K562 (cell line): ENCODE measurements around the gene PSMC3IP. TPM values are rescaled to one million over a fixed set of nuclear protein-coding genes. Genes with fewer than 3 reads are reported as not detected.

Source experiments
- CBX2 ChIP-seq: fragments of 200-600 bp; sonication (generic); IDR thresholded peaks from one replicate; pipeline ENCODE4 v1.6.1; 2012; ENCODE audit warnings: mild to moderate bottlenecking, low read length, inconsistent platforms; ENCODE audit not compliant: insufficient read depth, poor library complexity, severe bottlenecking
- CC2D1A ChIP-seq: fragments of 450-650 bp; IDR thresholded peaks from 2 replicates; pipeline ENCODE4 v1.6.1; 2017; ENCODE audit warnings: mild to moderate bottlenecking
- CCAR2 ChIP-seq: fragments of 200-400 bp; formaldehyde crosslinking; IDR thresholded peaks from 2 replicates; pipeline ENCODE4 v1.6.1; 2017; ENCODE audit warnings: mild to moderate bottlenecking, low read depth, low read length
- CHD1 ChIP-seq: fragments of 200-600 bp; sonication (generic); IDR thresholded peaks from one replicate; pipeline ENCODE4 v1.6.1; 2012; ENCODE audit warnings: mild to moderate bottlenecking, moderate library complexity, low read length, inconsistent platforms
- CHD2 ChIP-seq: IDR thresholded peaks from 2 replicates; pipeline ENCODE4 v1.6.1; 2011; ENCODE audit warnings: low read depth, low read length
- MCM3 ChIP-seq: fragments of 450-650 bp; IDR thresholded peaks from 2 replicates; pipeline ENCODE4 v1.6.1; 2016
- NELFE ChIP-seq: IDR thresholded peaks from 2 replicates; pipeline ENCODE4 v1.6.1; 2011; ENCODE audit warnings: mild to moderate bottlenecking; ENCODE audit not compliant: insufficient read depth, insufficient read length
- RBM25 ChIP-seq: fragments of 200-400 bp; formaldehyde crosslinking; IDR thresholded peaks from 2 replicates; pipeline ENCODE4 v1.6.1; 2018; ENCODE audit warnings: low read length, low read depth, moderate library complexity; ENCODE audit not compliant: severe bottlenecking
- TAF15 ChIP-seq: fragments of 200-400 bp; formaldehyde crosslinking; IDR thresholded peaks from 2 replicates; pipeline ENCODE4 v1.6.1; 2017; ENCODE audit warnings: mild to moderate bottlenecking, low read depth, low read length, moderate library complexity
- TAL1 ChIP-seq: fragments of 450-650 bp; IDR thresholded peaks from 2 replicates; pipeline ENCODE4 v1.6.1; 2016; ENCODE audit warnings: mild to moderate bottlenecking
- ZBTB7A ChIP-seq: IDR thresholded peaks from 2 replicates; pipeline ENCODE4 v1.6.1; 2011; ENCODE audit warnings: low read depth, mild to moderate bottlenecking, low read length, moderate library complexity, borderline replicate concordance; ENCODE audit not compliant: control insufficient read depth
- ZC3H11A ChIP-seq: IDR thresholded peaks from 2 replicates; pipeline ENCODE4 v1.6.1; 2012; ENCODE audit warnings: low read depth, low read length, improper control_type of control experiment
- ZHX1 ChIP-seq: fragments of 150-350 bp; conservative IDR thresholded peaks from 2 replicates; pipeline ENCODE4 v1.6.1; 2014; ENCODE audit warnings: low read length
- ZNF197 ChIP-seq: fragments of 200-800 bp; sonication (Bioruptor generic); IDR thresholded peaks from 2 replicates; pipeline ENCODE4 v1.6.1; 2016; ENCODE audit warnings: low read depth, missing genetic modification characterization, missing compliant biosample characterization
- ZNF24 ChIP-seq: fragments of 450-650 bp; IDR thresholded peaks from 2 replicates; pipeline ENCODE4 v1.6.1; 2016
- ZNF282 ChIP-seq: sonication (generic); formaldehyde crosslinking; IDR thresholded peaks from 2 replicates; pipeline ENCODE4 v1.8.1; 2023; ENCODE audit warnings: missing genetic modification reagents
- ZNF518B ChIP-seq: fragments of 250-450 bp; sonication (Bioruptor Pico); IDR thresholded peaks from 2 replicates; pipeline ENCODE4 v1.5.0; 2021; ENCODE audit warnings: mild to moderate bottlenecking, moderate library complexity
- polyA plus RNA-seq, 8 experiments: library from polyadenylated mRNA; depleted of rRNA in 4 of 8; stranded (reverse) in 5 of 8; unstranded in 3 of 8; fragments of >200 nt; fragmentation: Nextera tagmentation in 2 of 8; fragmentation: Illumina TruSeq in 1 of 8; extraction: Ambion mirVana in 2 of 8; extraction: Trizol in 1 of 8; gene quantifications; 2 replicates each; pipeline versions ENCODE4 v1.2.1 to v1.2.3, GENCODE V29; 2011 to 2014; ENCODE audit warnings: inconsistent platforms in 1 of 8, missing spikeins in 1 of 8
- total RNA-seq, 7 experiments: library from RNA; depleted of rRNA in 6 of 7; stranded (reverse); fragments of >200 nt in 6 of 7; fragmentation: Illumina TruSeq in 2 of 7; extraction: Trizol in 2 of 7; gene quantifications; 2 replicates each; pipeline versions ENCODE4 v1.2.1 to v1.2.3, GENCODE V29; 2011 to 2021; ENCODE audit warnings: low replicate concordance in 1 of 7
- TF ChIP-seq, protein P1 (sequence below): fragments of 450-650 bp; IDR thresholded peaks from 2 replicates; pipeline ENCODE4 v1.6.1; 2018; ENCODE audit warnings: mild to moderate bottlenecking, low read depth; ENCODE audit not compliant: partially characterized antibody
- TF ChIP-seq, protein P2 (sequence below): fragments of 450-650 bp; IDR thresholded peaks from 2 replicates; pipeline ENCODE4 v1.6.1; 2014; ENCODE audit warnings: low read depth, mild to moderate bottlenecking, moderate library complexity, borderline replicate concordance

Gene PSMC3IP
- total and polyA plus RNA-seq, 9 of the 15 experiments (the other 6 are each of a cell fraction or from before 2014, with no cell fraction given): 13.8 to 65.6 (median 32.8) TPM

DNA sequence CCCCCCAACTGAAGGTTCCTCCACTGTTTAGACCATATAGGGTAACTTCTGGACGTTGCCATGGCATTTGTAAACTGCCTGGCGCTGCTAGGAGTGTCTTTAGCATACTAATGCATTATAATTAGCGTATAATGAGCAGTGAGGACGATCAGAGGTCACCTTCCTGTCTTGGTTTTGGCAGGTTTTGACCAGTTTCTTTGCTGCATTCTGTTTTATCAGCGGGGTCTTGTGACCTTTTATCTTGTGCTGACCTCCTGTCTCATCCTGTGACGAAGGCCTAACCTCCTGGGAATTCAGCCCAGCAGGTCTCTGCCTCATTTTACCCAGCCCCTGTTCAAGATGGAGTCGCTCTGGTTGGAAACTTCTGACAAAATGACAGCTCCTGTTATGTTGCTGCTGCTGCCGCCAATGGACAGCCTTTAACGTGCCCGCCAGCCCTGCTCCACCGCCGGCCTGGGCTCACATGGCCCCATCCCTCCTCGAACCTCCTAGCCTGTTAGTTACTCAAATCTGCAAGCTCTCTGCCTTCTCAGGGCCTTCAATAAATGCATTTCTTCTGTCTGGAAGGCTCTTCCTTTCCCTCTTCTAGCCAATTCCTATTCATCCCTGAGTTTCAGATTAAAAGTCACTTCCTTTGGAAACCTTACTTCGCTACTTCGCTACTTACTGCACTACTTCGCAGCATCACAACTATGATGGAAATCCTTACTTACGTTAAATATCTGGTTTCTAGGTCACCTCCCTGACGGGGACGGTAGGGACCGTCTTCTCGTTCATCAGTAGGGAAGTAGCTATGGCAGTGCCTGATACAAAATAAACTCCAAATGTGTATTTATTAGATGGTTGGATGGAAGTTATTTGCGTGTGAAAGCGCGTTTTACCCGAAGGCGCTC is 42.1 kb downstream of the PSMC3IP start (continued):
- no peak for TF ChIP-seq ZNF518B (CRISPR knock-in tag)
- TF ChIP-seq RBM25: no peak
- TF ChIP-seq CC2D1A: no peak
- no peak for TF ChIP-seq MCM3
- no peak for TF ChIP-seq CBX2
- no peak for TF ChIP-seq CCAR2
- TF ChIP-seq ZNF197 (CRISPR knock-in tag): peak; percentile 98
- no peak for TF ChIP-seq TAL1
- TF ChIP-seq, protein P1, sequence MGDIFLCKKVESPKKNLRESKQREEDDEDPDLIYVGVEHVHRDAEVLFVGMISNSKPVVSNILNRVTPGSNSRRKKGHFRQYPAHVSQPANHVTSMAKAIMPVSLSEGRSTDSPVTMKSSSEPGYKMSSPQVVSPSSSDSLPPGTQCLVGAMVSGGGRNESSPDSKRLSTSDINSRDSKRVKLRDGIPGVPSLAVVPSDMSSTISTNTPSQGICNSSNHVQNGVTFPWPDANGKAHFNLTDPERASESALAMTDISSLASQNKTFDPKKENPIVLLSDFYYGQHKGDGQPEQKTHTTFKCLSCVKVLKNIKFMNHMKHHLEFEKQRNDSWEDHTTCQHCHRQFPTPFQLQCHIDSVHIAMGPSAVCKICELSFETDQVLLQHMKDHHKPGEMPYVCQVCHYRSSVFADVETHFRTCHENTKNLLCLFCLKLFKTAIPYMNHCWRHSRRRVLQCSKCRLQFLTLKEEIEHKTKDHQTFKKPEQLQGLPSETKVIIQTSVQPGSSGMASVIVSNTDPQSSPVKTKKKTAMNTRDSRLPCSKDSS: no peak
- TF ChIP-seq ZNF282 (CRISPR knock-in tag): no peak
- no peak for TF ChIP-seq CHD2
- no peak for TF ChIP-seq CHD1
- no peak for TF ChIP-seq ZC3H11A
- no peak; the same call in 1 of the 2 replicates for TF ChIP-seq ZNF24
- no peak for TF ChIP-seq ZBTB7A
- TF ChIP-seq ZHX1: no peak
- TF ChIP-seq, protein P2, sequence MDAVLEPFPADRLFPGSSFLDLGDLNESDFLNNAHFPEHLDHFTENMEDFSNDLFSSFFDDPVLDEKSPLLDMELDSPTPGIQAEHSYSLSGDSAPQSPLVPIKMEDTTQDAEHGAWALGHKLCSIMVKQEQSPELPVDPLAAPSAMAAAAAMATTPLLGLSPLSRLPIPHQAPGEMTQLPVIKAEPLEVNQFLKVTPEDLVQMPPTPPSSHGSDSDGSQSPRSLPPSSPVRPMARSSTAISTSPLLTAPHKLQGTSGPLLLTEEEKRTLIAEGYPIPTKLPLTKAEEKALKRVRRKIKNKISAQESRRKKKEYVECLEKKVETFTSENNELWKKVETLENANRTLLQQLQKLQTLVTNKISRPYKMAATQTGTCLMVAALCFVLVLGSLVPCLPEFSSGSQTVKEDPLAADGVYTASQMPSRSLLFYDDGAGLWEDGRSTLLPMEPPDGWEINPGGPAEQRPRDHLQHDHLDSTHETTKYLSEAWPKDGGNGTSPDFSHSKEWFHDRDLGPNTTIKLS: no peak
- TF ChIP-seq TAF15: no peak
- no peak for TF ChIP-seq NELFE
